CD4-positive, CD25-positive, alpha-beta regulatory T cell (primary cell): Measurements from ENCODE around the gene KLHDC2. TPM values are rescaled to one million over a fixed set of nuclear protein-coding genes. Genes with fewer than 3 reads are reported as not detected.
"Not testable (repeated sequence)": the region's sequence is repeated elsewhere in the genome, so short reads cannot be mapped to it uniquely, and the experiment has no call there.

Source experiments
- ATAC-seq, 2 donors: fragments of 150-1000 bp; cut with Tn5 transposase; one replicate each; pipeline ENCODE4 v1.10.0; 2021; ENCODE audit warnings: low read depth in 2 of 2, moderate number of reproducible peaks in 2 of 2, moderate library complexity in 1 of 2
- DNase-seq, 3 donors: peaks; one replicate each; pipeline versions ENCODE4 v3.0.0 to v3.0.0-alpha.2; 2012 to 2022; ENCODE audit warnings: mixed read lengths in 1 of 3
- H3K27ac ChIP-seq: one replicate; pipeline ENCODE4 v1.7.0; 2013; ENCODE audit warnings: mild to moderate bottlenecking, low read length; ENCODE audit not compliant: insufficient read depth, poor library complexity, severe bottlenecking
- H3K27me3 ChIP-seq: one replicate; pipeline ENCODE4 v1.7.0; 2013; ENCODE audit warnings: low read length; ENCODE audit not compliant: control insufficient read depth, insufficient read depth
- H3K36me3 ChIP-seq: one replicate; pipeline ENCODE4 v1.7.0; 2013; ENCODE audit warnings: mild to moderate bottlenecking, low read length, moderate library complexity; ENCODE audit not compliant: control insufficient read depth, insufficient read depth
- H3K4me1 ChIP-seq: 2 replicates; pipeline ENCODE4 v1.7.0; 2013; ENCODE audit warnings: mild to moderate bottlenecking, low read length; ENCODE audit not compliant: insufficient read depth, control insufficient read depth, poor library complexity, severe bottlenecking
- H3K4me3 ChIP-seq: one replicate; pipeline ENCODE4 v1.7.0; 2013; ENCODE audit warnings: low read depth, mild to moderate bottlenecking, low read length, moderate library complexity
- H3K9me3 ChIP-seq, 2 experiments: 1 replicate in 1 of 2; 2 replicates in 1 of 2; pipeline ENCODE4 v1.7.0; 2013; ENCODE audit warnings: low read length in 2 of 2, mild to moderate bottlenecking in 1 of 2, moderate library complexity in 1 of 2; ENCODE audit not compliant: control insufficient read depth in 2 of 2
- H3K27ac Mint-ChIP-seq, 3 donors: one replicate each; pipeline ENCODE4 v1.8.0; 2020 to 2022; ENCODE audit warnings: mild to moderate bottlenecking in 3 of 3, mixed read lengths in 3 of 3, moderate library complexity in 2 of 3
- H3K27me3 Mint-ChIP-seq: one replicate; pipeline ENCODE4 v1.8.0; 2022; ENCODE audit warnings: mild to moderate bottlenecking, mixed read lengths
- H3K36me3 Mint-ChIP-seq: one replicate; pipeline ENCODE4 v1.8.0; 2020; ENCODE audit warnings: mixed read lengths
- H3K4me1 Mint-ChIP-seq, 4 donors: one replicate each; pipeline ENCODE4 v1.8.0; 2020 to 2022; ENCODE audit warnings: mixed read lengths in 4 of 4, mild to moderate bottlenecking in 1 of 4
- H3K4me3 Mint-ChIP-seq, 4 donors: one replicate each; pipeline ENCODE4 v1.8.0; 2020 to 2022; ENCODE audit warnings: mild to moderate bottlenecking in 4 of 4, mixed read lengths in 4 of 4, moderate library complexity in 3 of 4
- H3K9me3 Mint-ChIP-seq, 7 donors: one replicate each; pipeline ENCODE4 v1.8.0; 2020 to 2022; ENCODE audit warnings: mixed read lengths in 7 of 7, mild to moderate bottlenecking in 3 of 7, moderate library complexity in 2 of 7
- polyA plus RNA-seq, 4 donors: library from polyadenylated mRNA; unstranded; fragments of 300-500 nt; fragmentation: Illumina TruSeq; gene quantifications; one replicate each; pipeline ENCODE4 v1.2.3, GENCODE V29; 2021
- total RNA-seq: library from RNA; stranded (reverse); gene quantifications from one replicate; pipeline ENCODE4 v1.2.3, GENCODE V29; 2022

The KLHDC2 gene
- total and polyA plus RNA-seq, 5 donors from 2014 or later = 81.1 to 124 (median 116) TPM

DNA sequence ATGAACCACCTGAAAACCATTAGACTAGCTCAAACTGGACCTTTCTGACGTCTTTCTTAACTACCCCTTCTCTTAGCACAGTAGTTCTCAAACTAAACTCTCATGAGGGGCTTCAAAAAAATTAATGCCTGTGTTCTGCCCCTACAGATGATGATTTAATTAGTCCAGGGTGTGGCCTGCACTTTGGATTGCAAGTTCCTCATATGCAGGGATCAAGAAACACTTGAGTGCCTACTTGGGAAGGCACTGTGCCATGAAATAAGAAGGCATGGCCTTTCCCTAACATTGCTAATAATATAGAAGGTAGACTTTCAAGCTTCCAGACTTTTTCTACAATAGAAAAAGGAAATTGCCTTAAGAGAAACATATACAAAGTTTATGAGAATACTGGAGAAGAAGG, 22.8 kb upstream of the KLHDC2 start:
- Histone ChIP-seq H3K27me3 (no peaks in the 10 kb centered on the region), H3K36me3 (peaks cover 7% of the 10 kb centered on the region), H3K27ac (no peak overlapping the region), H3K4me3 (no peak overlapping the region), H3K4me1 (no peaks in the 10 kb centered on the region), H3K9me3 (no peaks in the 10 kb centered on the region)
- no peak overlapping the region for H3K4me3 Mint-ChIP-seq
- no peaks in the 10 kb centered on the region for H3K9me3 Mint-ChIP-seq
- no peak overlapping the region for H3K27ac Mint-ChIP-seq
- DNase-seq (no peak), ATAC-seq (no peak)
- H3K4me1 Mint-ChIP-seq = peaks cover 0 to 4% (median 0%) of the 10 kb centered on the region in 4 donors
- H3K27me3 Mint-ChIP-seq = no peaks in the 10 kb centered on the region
- H3K36me3 Mint-ChIP-seq = peaks cover 31% of the 10 kb centered on the region

DNA sequence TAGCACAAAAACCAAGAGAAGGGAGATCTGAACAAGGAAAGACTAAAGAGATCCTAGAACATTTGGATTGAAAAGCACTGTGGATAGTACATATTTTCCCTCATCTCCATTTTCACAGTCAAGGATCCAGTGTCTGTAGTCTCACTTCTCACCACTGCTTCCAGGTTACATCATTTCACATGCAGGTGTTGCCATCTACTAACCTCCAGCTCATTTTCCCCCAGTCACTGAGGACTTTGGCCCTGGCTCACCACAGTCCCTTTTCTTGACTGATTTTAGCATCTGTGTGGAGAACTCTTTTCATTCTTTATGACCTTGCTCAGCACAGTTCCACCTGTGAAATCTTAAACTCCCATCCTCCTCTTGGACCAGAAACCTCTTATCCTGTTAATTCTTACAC, 21.5 kb upstream of the KLHDC2 start:
- not testable (repeated sequence) for H3K9me3 ChIP-seq, H3K4me3 Mint-ChIP-seq, H3K27ac Mint-ChIP-seq, H3K27ac ChIP-seq, ATAC-seq, H3K4me1 ChIP-seq, H3K4me1 Mint-ChIP-seq, DNase-seq, H3K4me3 ChIP-seq, H3K9me3 Mint-ChIP-seq, H3K36me3 ChIP-seq, H3K27me3 Mint-ChIP-seq, H3K27me3 ChIP-seq
- H3K36me3 Mint-ChIP-seq = peaks cover 33% of the 10 kb centered on the region

DNA sequence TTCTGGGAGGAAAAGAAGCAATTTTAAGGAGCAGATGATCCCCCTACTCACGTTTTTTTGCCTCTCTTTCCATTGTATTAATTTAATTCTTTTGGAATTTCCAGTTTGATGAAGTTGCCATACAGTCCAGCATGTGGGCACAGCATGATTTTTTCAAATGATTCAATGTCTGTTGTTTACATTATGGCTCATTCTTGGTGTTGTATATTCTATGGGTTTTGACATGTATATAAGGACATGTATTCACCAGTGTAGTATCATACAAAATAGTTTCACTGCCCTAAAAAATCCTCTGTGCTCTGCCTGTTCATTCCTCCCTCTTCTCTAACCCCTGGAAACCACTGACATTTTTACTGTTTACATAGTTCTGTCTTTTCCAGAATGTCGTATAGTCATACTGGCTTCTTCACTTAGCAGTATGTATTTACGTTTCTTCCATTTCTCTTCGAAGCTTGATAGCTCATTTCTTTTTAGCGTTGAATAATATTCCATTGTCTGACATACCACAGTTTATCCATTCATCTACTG, 13.3 kb upstream of the KLHDC2 start:
- H3K4me1 Mint-ChIP-seq = peaks cover 0 to 4% (median 2%) of the 10 kb centered on the region in 4 donors
- ATAC-seq (no peak), DNase-seq (no peak)
- H3K9me3 Mint-ChIP-seq = peaks cover 0 to 3% (median 0%) of the 10 kb centered on the region in 7 donors
- H3K27me3 Mint-ChIP-seq = peaks cover 7% of the 10 kb centered on the region
- no peaks in the 10 kb centered on the region for H3K4me1 ChIP-seq
- H3K27me3 ChIP-seq = no peaks in the 10 kb centered on the region
- H3K36me3 ChIP-seq = no peaks in the 10 kb centered on the region
- no peaks in the 10 kb centered on the region for H3K9me3 ChIP-seq
- no peak overlapping the region for H3K4me3 ChIP-seq
- H3K27ac ChIP-seq = no peak overlapping the region
- H3K4me3 Mint-ChIP-seq = no peak overlapping the region
- peak overlapping the region in 1 of 3 donors; percentile 43 for H3K27ac Mint-ChIP-seq
- peaks cover 4% of the 10 kb centered on the region for H3K36me3 Mint-ChIP-seq

DNA sequence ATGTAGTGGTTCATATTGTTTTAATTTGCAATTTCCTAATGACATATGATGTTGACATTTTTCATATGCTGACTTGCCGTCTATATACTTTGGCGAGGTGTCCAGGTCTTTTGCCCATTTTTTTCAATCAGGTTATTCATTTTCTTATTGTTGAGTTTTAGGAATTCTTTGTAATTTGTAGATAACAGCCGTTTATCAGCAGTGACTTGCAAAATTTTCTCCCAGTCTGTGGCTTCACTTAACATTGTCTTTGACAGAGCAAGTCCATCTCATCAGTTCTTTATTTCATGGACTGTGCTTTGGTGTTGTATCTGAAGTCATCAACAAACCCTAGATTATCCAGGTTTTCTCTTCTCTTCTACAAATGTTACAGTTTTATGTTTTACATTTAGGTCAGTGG, 12.6 kb upstream of the KLHDC2 start:
- Mint-ChIP-seq H3K27me3 (peaks cover 14% of the 10 kb centered on the region), H3K4me1 (peaks cover 0 to 10% (median 5%) of the 10 kb centered on the region in 4 donors), H3K27ac (no peak overlapping the region), H3K36me3 (no peaks in the 10 kb centered on the region), H3K4me3 (no peak overlapping the region), H3K9me3 (peaks cover 0 to 3% (median 0%) of the 10 kb centered on the region in 7 donors)
- Histone ChIP-seq H3K27me3 (no peaks in the 10 kb centered on the region), H3K27ac (no peak overlapping the region), H3K4me3 (no peak overlapping the region), H3K4me1 (no peaks in the 10 kb centered on the region), H3K9me3 (no peaks in the 10 kb centered on the region), H3K36me3 (no peaks in the 10 kb centered on the region)
- DNase-seq (no peak), ATAC-seq (no peak)

DNA sequence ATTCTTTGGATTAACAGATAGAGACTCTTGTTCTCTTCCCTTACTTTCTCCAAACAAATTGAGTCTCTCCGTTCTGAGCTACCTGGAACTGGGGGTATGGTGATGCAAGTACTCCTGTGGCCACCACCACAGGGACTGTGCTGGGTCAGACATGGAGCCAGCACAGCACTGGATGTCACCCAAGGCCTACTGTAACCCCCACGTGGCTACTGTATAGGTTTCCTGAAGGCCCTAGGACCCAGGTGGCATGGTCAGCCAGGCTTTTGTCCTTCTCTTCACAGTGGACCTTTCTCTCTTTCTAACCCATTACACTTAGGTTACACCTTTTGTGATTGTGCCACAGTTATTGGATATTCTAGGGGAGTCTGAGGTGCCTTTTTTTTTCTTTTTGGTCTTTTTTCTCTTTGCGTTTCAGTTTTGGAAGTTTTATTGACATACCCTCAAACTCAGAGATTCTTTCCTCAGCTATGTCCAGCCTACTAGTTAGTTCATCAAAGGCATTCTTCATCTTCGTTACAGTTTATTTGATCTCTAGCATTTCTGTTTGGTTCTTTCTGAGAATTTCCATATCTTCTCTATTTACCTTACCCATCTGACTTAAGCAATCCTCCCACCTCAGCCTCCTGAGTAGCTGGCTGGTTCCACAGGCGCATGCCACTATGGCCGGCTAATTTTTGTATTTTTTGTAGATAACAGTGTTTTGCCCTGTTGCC, 6.0 kb upstream of the KLHDC2 start:
- Histone ChIP-seq H3K4me1 (peaks cover 5% of the 10 kb centered on the region), H3K36me3 (no peaks in the 10 kb centered on the region), H3K27me3 (no peaks in the 10 kb centered on the region), H3K9me3 (no peaks in the 10 kb centered on the region), H3K27ac (no peak overlapping the region), H3K4me3 (no peak overlapping the region)
- no peak overlapping the region for H3K4me3 Mint-ChIP-seq
- no peak for ATAC-seq
- H3K9me3 Mint-ChIP-seq = peaks cover 0 to 5% (median 0%) of the 10 kb centered on the region in 7 donors
- H3K27me3 Mint-ChIP-seq = peaks cover 14% of the 10 kb centered on the region
- no peak overlapping the region for H3K27ac Mint-ChIP-seq
- DNase-seq = no peak
- H3K36me3 Mint-ChIP-seq = peaks cover 6% of the 10 kb centered on the region
- H3K4me1 Mint-ChIP-seq = peaks cover 2 to 11% (median 6%) of the 10 kb centered on the region in 4 donors

DNA sequence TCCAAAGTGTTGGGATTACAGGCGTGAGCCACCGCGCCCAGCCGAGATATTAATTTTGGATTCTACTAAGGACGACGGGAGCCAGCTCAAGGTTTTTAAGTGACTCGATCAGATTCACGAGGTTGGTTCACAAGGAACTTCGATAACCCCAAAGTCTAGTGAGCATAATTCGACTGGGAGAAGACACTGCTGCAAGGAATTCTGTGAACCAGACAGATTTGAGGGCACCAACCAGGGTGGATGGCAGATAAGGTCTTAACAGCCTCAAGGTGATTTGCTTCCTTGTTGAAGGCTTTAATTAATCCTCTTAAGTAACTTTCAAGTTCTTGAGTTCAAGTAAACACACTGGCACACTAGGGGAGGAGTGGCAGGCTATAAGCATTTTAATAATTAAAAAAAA, 1.1 kb upstream of the KLHDC2 start:
- H3K36me3 Mint-ChIP-seq = peaks cover 5% of the 10 kb centered on the region
- peak overlapping the region; percentile 95 to 97 (median 96) for H3K4me3 Mint-ChIP-seq
- DNase-seq (no peak), ATAC-seq (no peak)
- no peaks in the 10 kb centered on the region for H3K36me3 ChIP-seq
- peaks cover 6% of the 10 kb centered on the region for H3K27me3 Mint-ChIP-seq
- peak overlapping the region; percentile 95 for H3K27ac ChIP-seq
- H3K9me3 ChIP-seq = no peaks in the 10 kb centered on the region
- H3K4me3 ChIP-seq = peak overlapping the region; percentile 89
- H3K27ac Mint-ChIP-seq = peak overlapping the region; percentile 95 to 98 (median 98)
- peaks cover 30% of the 10 kb centered on the region for H3K4me1 ChIP-seq
- no peaks in the 10 kb centered on the region for H3K27me3 ChIP-seq
- peaks cover 0 to 3% (median 0%) of the 10 kb centered on the region in 7 donors for H3K9me3 Mint-ChIP-seq
- peaks cover 6 to 40% (median 28%) of the 10 kb centered on the region in 4 donors for H3K4me1 Mint-ChIP-seq

DNA sequence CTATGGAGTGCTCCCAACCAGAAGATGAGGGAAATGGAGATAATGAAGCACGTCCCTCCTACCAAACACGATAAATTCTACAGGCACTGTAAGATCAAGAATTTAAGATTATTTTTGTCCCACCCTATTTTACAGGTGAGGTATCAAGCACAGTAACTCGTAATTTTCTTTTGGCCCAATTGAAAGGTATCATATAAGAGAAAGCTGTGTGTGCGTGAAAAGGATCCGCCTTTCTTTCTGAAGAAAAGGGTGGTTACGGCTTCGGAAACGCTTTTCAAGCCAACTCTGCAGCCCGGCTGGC, 733 bp upstream of the KLHDC2 start:
- peaks cover 0 to 3% (median 0%) of the 10 kb centered on the region in 7 donors for H3K9me3 Mint-ChIP-seq
- peaks cover 6% of the 10 kb centered on the region for H3K27me3 Mint-ChIP-seq
- Histone ChIP-seq H3K9me3 (no peaks in the 10 kb centered on the region), H3K4me1 (peaks cover 30% of the 10 kb centered on the region), H3K27ac (peak overlapping the region; percentile 95), H3K27me3 (no peaks in the 10 kb centered on the region), H3K36me3 (peaks cover under 1% of the 10 kb centered on the region), H3K4me3 (peak overlapping the region; percentile 89)
- peak overlapping the region; percentile 95 to 97 (median 96) for H3K4me3 Mint-ChIP-seq
- ATAC-seq (no peak), DNase-seq (no peak)
- peak overlapping the region; percentile 95 to 98 (median 98) for H3K27ac Mint-ChIP-seq
- peaks cover 8 to 40% (median 28%) of the 10 kb centered on the region in 4 donors for H3K4me1 Mint-ChIP-seq
- peaks cover 4% of the 10 kb centered on the region for H3K36me3 Mint-ChIP-seq
